Epithelial cell of esophagus (primary cell): ENCODE data around the gene CALHM3.
"Not testable (repeated sequence)": the region's sequence is repeated elsewhere in the genome, so short reads cannot be mapped to it uniquely, and the experiment has no call there.

ENCODE experiments used
- DNase-seq: peaks from one replicate; pipeline ENCODE4 v3.0.0; 2010; ENCODE audit warnings: low read depth
- H3K4me3 ChIP-seq: 2 replicates; pipeline ENCODE4 v1.5.1; 2011; ENCODE audit warnings: mild to moderate bottlenecking, low read length, control low read depth
- CTCF ChIP-seq: IDR thresholded peaks from 2 replicates; pipeline ENCODE4 v1.5.1; 2011; ENCODE audit warnings: low read depth, mild to moderate bottlenecking, low read length, control low read depth, inconsistent platforms; ENCODE audit not compliant: insufficient read depth; ENCODE audit errors: missing control alignments

CALHM3 gene

DNA sequence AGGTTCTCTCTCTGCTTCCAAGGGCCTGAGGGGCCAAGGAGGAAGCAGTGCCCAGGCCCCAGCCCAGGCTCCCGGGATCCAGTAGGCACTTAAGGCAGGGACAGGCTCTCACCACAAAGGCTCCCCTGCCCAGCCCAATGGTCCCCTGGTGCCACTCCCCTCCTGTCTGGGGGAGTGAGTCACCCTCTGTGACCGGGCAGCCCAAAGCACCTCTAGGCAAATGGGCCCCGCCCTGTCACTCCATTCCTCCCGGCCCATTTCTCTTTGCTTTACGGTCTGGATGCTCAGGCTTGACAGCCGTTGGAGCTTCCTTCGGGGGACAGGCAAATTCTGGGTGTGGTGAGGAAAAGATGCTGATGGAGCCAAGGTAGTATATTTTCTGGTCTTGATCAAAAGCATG is at the start of gene CALHM3:
TSS of gene CALHM3 (minus strand) at position 106 of the 400 bp plus-strand sequence. CDS start 208 bp downstream, outside the sequence.
- H3K4me3 ChIP-seq, result no peak within 1 kb of the TSS
- TF ChIP-seq CTCF, result no peak
- DNase-seq, result peak; percentile 51

DNA sequence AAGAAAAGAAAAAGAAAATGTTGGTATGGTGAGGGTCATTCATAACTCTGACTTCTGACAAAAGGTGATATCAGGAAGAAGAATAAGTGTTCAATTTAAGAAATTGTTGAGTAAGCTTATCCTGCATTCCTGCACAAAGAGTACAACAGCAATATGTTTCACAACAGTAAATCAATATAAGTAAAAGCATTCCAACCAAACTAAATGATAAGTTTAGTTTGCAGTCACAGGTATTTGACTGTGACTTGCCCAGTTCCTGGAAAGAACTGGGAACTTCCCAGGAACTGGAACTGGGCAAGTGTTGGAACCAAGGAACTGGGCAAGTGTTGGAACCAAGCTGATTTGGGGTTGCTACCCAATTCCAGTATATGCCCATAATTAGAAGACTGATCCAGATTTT is 49.5 kb upstream of the CALHM3 start:
- DNase-seq, result no peak
- TF ChIP-seq CTCF, result no peak
- no peak overlapping the region for H3K4me3 ChIP-seq

DNA sequence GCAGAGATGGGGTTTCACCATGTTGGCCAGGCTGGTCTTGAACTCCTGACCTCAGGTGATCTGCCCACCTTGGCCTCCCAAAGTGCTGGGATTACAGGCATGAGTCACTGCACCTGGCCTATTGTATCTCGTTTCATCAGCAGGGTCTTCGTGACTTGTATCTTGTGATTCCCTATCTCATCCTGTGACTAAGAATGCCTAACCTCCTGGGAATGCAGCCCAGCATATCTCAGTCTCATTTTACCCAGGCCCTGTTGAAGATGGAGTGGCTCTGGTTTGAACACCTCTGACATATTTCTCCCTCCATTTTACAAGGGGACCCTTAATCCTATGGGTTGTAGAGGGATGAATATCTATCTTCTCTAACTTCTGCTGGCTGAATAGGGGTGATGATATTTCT is 48.4 kb upstream of the CALHM3 start:
- H3K4me3 ChIP-seq, result not testable (repeated sequence)
- peak; percentile 86 for DNase-seq

DNA sequence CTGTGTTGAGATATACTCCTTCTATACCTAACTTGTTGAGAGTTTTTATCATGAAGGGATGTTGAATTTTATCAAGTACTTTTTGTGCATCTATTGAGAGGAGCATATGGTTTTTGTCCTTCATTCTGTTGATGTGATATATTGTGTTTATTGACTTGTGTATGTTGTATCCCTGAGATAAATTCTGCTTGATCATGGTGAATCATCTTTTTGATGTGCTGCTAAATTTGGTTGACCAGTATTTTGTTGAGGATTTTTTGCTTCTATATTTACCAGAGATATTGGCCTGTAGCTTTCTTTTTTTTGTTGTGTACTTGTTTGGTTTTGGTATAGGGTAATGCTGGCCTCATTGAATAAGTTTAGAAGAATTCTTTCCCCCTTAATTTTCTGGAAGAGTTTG is 46.9 kb upstream of the CALHM3 start:
- TF ChIP-seq CTCF, result no peak
- no peak for DNase-seq
- no peak overlapping the region for H3K4me3 ChIP-seq

- H3K4me3 ChIP-seq, result no peak overlapping the region
- DNase-seq, result no peak
- TF ChIP-seq CTCF, result no peak
Measured at GRCh38 chr10:103523683-103524082, 44.6 kb upstream of the CALHM3 start.

DNA sequence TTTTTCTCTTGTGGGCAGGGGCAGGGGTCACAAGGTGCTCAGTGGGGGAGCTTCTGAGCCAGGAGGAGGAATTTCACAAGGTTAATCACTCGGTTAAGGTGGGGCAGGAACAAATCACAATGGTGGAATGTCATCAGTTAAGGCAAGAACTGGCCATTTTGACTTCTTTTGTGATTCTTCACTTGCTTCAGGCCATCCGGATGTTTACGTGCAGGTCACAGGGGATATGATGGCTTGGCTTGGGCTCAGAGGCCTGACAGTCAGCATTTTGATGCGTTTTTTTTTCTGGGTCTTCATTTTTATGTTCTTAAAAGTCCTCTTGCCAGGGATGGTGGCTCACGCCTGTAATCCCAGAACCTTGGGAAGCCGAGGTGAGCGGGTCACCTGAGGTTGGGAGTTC is 43.0 kb upstream of the CALHM3 start:
- not testable (repeated sequence) for H3K4me3 ChIP-seq, DNase-seq

GRCh38 chr10:103519798-103520197 is 40.8 kb upstream of the CALHM3 start:
- DNase-seq, result no peak
- no peak for TF ChIP-seq CTCF
- no peak overlapping the region for H3K4me3 ChIP-seq

GRCh38 chr10:103517234-103518085 is 38.4 kb upstream of the CALHM3 start:
- no peak for TF ChIP-seq CTCF

More at GRCh38 chr10:103517234-103518085, 38.4 kb upstream of the CALHM3 start:
- no peak overlapping the region for H3K4me3 ChIP-seq
- DNase-seq, result no peak
